Measurements from ENCODE around the gene LIPT2. TPM values are rescaled to one million over a fixed set of nuclear protein-coding genes. Genes with fewer than 3 reads are reported as not detected.

Gene LIPT2
- total and polyA plus RNA-seq, 10 of the 15 experiments (the other 5 are each of a cell fraction or from before 2014, with no cell fraction given): 0.69 to 7.5 (median 3.8) TPM

DNA sequence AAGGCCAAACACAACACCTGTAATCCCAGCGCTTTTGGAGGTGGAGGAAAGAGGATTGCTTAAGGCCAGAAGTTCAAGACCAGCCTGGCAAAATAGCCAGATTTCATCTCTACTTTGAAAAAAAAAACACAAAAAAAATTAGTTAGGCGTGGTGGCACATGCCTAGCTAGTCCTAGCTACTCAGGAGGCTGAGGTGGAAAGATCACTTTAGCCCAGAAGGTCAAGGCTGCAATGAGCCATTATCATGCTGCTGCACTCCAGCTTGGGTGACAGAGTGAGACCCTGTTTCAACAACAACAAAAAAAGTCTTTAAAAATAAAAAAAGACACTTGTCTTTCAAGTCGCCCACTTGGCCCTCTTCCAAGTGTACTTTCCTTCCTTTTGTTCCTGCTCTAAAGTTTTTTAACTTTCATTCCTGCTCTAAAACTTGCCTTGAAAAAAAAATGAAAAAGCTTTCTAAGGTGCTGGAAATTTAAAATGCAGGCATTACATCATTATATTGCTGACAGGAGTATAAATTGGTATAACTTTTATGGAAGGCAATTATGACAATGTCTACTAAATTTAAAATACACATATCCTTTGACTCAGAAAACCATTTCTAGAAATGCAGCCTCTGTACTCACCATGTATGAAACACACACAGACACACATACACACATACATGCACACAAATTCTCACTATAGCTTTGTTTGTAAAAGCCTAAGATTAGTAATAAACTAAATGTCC, 12.7 kb downstream of the LIPT2 start:
- ChIA-PET SMC1A (ENCODE audit: uncharacterized antibody, unreplicated experiment) (interaction anchor here (1.0 kb wide), 1 partner anchor 24 kb away, joined by 3 read pairs; no protein-coding TSS in a partner anchor), CTCF (interaction anchor here (0.6 to 1.3 kb wide), 5 partner anchors 9 to 150 kb away, joined by 3 read pairs; no protein-coding TSS in a partner anchor), POLR2A (no interaction called here), RAD21 (ENCODE audit: unreplicated experiment) (interaction anchor here (0.7 kb wide), 1 partner anchor 12 kb away, joined by 3 read pairs; no protein-coding TSS in a partner anchor)
- H3K4me1 ChIP-seq (ENCODE audit: control insufficient read depth, insufficient read depth, low read length): no peaks in the 10 kb centered on the region
- ATAC-seq: no peak
- no peaks in the 10 kb centered on the region for H3K9me3 ChIP-seq (replicated peaks; ENCODE audit: control insufficient read depth, insufficient read depth, low read length)
- H3K27me3 ChIP-seq (replicated peaks in 1 of 2; ENCODE audit: control insufficient read depth in 2 of 2, insufficient read depth in 2 of 2, low read length in 1 of 2): no peaks in the 10 kb centered on the region
- WGBS (ENCODE audit: insufficient coverage, insufficient replicate concordance, low lambda C conversion rate, missing lambda C conversion rate): 23% methylated on average over 3 of the region's 3 CpGs
- no peaks in the 10 kb centered on the region for H3K79me2 ChIP-seq (ENCODE audit: control insufficient read depth, insufficient read depth, low read length)
- no peak overlapping the region for H3K4me2 ChIP-seq (ENCODE audit: control insufficient read depth, insufficient read depth)
- in situ Hi-C loops (cut with MboI): no loop called here
- intact Hi-C loops (cut with micrococcal nuclease; ENCODE audit: unreplicated experiment): no loop called here
- H3K36me3 ChIP-seq (ENCODE audit: control insufficient read depth in 2 of 2, insufficient read depth in 2 of 2, low read length in 1 of 2): no peaks in the 10 kb centered on the region
- DNase-seq (ENCODE audit: low read depth, low spot score): no peak
- H3K27ac ChIP-seq (ENCODE audit: control insufficient read depth, insufficient read depth): no peak overlapping the region
- BruUV-seq (replicated peaks): no TSS peak
- no peak for FAIRE-seq
- no peak overlapping the region for H3K4me3 ChIP-seq
- H2AFZ ChIP-seq (ENCODE audit: control insufficient read depth, low read depth, low read length): no peak overlapping the region
- TF ChIP-seq, protein P1, sequence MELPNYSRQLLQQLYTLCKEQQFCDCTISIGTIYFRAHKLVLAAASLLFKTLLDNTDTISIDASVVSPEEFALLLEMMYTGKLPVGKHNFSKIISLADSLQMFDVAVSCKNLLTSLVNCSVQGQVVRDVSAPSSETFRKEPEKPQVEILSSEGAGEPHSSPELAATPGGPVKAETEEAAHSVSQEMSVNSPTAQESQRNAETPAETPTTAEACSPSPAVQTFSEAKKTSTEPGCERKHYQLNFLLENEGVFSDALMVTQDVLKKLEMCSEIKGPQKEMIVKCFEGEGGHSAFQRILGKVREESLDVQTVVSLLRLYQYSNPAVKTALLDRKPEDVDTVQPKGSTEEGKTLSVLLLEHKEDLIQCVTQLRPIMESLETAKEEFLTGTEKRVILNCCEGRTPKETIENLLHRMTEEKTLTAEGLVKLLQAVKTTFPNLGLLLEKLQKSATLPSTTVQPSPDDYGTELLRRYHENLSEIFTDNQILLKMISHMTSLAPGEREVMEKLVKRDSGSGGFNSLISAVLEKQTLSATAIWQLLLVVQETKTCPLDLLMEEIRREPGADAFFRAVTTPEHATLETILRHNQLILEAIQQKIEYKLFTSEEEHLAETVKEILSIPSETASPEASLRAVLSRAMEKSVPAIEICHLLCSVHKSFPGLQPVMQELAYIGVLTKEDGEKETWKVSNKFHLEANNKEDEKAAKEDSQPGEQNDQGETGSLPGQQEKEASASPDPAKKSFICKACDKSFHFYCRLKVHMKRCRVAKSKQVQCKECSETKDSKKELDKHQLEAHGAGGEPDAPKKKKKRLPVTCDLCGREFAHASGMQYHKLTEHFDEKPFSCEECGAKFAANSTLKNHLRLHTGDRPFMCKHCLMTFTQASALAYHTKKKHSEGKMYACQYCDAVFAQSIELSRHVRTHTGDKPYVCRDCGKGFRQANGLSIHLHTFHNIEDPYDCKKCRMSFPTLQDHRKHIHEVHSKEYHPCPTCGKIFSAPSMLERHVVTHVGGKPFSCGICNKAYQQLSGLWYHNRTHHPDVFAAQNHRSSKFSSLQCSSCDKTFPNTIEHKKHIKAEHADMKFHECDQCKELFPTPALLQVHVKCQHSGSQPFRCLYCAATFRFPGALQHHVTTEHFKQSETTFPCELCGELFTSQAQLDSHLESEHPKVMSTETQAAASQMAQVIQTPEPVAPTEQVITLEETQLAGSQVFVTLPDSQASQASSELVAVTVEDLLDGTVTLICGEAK (IDR thresholded peaks at IDR 0.05; ENCODE audit: borderline replicate concordance): no peak
- TF ChIP-seq NFIC (IDR thresholded peaks at IDR 0.05; ENCODE audit: low read depth, low read length) (no peak), ZNF274 (IDR thresholded peaks at IDR 0.05; ENCODE audit: insufficient read depth, insufficient read length) (no peak), CREB1 (IDR thresholded peaks at IDR 0.05; ENCODE audit: low read depth) (no peak), ASH2L (IDR thresholded peaks at IDR 0.05; ENCODE audit: borderline replicate concordance, low read depth) (no peak), ETV6 (conservative IDR thresholded peaks at IDR 0.05 in 1 of 2, IDR thresholded peaks at IDR 0.05 in 1 of 2; ENCODE audit: borderline replicate concordance in 1 of 2, low read depth in 1 of 2) (no peak), EED (IDR thresholded peaks at IDR 0.05; ENCODE audit: low read depth) (no peak), TBL1XR1 (IDR thresholded peaks at IDR 0.05; ENCODE audit: low read depth, low read length) (no peak), TCF7 (IDR thresholded peaks at IDR 0.05; ENCODE audit: borderline replicate concordance) (no peak), EZH2 (IDR thresholded peaks at IDR 0.05; ENCODE audit: borderline replicate concordance, control insufficient read depth, low read depth, low read length) (no peak), POLR2AphosphoS2 (IDR thresholded peaks at IDR 0.05; ENCODE audit: low read depth, low read length) (no peak)
- TF ChIP-seq, protein P2, sequence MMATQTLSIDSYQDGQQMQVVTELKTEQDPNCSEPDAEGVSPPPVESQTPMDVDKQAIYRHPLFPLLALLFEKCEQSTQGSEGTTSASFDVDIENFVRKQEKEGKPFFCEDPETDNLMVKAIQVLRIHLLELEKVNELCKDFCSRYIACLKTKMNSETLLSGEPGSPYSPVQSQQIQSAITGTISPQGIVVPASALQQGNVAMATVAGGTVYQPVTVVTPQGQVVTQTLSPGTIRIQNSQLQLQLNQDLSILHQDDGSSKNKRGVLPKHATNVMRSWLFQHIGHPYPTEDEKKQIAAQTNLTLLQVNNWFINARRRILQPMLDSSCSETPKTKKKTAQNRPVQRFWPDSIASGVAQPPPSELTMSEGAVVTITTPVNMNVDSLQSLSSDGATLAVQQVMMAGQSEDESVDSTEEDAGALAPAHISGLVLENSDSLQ (IDR thresholded peaks at IDR 0.05): no peak
- TF ChIP-seq, protein P3, sequence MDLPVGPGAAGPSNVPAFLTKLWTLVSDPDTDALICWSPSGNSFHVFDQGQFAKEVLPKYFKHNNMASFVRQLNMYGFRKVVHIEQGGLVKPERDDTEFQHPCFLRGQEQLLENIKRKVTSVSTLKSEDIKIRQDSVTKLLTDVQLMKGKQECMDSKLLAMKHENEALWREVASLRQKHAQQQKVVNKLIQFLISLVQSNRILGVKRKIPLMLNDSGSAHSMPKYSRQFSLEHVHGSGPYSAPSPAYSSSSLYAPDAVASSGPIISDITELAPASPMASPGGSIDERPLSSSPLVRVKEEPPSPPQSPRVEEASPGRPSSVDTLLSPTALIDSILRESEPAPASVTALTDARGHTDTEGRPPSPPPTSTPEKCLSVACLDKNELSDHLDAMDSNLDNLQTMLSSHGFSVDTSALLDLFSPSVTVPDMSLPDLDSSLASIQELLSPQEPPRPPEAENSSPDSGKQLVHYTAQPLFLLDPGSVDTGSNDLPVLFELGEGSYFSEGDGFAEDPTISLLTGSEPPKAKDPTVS (IDR thresholded peaks at IDR 0.05; ENCODE audit: low read depth, low read length): no peak
- H3K9ac ChIP-seq (ENCODE audit: control insufficient read depth, insufficient read depth, low read length): no peak overlapping the region
- no peaks in the 10 kb centered on the region for H4K20me1 ChIP-seq (ENCODE audit: control insufficient read depth, insufficient read depth)

Data from GM12878 (cell line).